H1 (cell line): ENCODE measurements around the gene SLC7A8. TPM values are rescaled to one million over a fixed set of nuclear protein-coding genes. Genes with fewer than 3 reads are reported as not detected.

ENCODE experiments used
- CTCF ChIA-PET: fragments of 300-600 bp; sonication (Branson Sonifier 250); formaldehyde crosslinking; loops from one replicate; lab custom pipeline; 2021; ENCODE audit not compliant: partially characterized antibody; lab: Charles Lee
- POLR2A ChIA-PET: fragments of 300-600 bp; sonication (Branson Sonifier 250); formaldehyde crosslinking; loops from one replicate; lab custom pipeline; 2021; ENCODE audit warnings: inconsistent platforms; ENCODE audit not compliant: partially characterized antibody; lab: Charles Lee
- DNase-seq, 2 experiments: peaks; one replicate each; pipeline versions ENCODE4 v3.0.0 to v3.0.0-alpha.2; 2010 to 2022; ENCODE audit warnings: low spot score in 2 of 2, low read depth in 1 of 2, mixed read lengths in 1 of 2
- FAIRE-seq: peaks from 2 replicates; lab custom pipeline; 2011; peaks lifted over from hg19 to GRCh38; lab: Jason Lieb, UNC
- H2AFZ ChIP-seq: 2 replicates; pipeline ENCODE4 v1.8.1; 2012; ENCODE audit warnings: low read length, inconsistent platforms
- H2AK5ac ChIP-seq: 2 replicates; pipeline ENCODE4 v1.6.1; 2013; ENCODE audit warnings: low read depth, low read length
- H2BK120ac ChIP-seq: replicated peaks from 2 replicates; pipeline ENCODE3; 2013; ENCODE audit warnings: low read depth, low read length, inconsistent platforms
- H2BK12ac ChIP-seq: 2 replicates; pipeline ENCODE4 v1.6.1; 2013; ENCODE audit warnings: low read depth, low read length
- H2BK15ac ChIP-seq: 2 replicates; pipeline ENCODE4 v1.6.1; 2013; ENCODE audit warnings: low read length
- H2BK20ac ChIP-seq: 2 replicates; pipeline ENCODE4 v1.6.1; 2013; ENCODE audit warnings: low read length
- H2BK5ac ChIP-seq: 2 replicates; pipeline ENCODE4 v1.6.1; 2013; ENCODE audit warnings: low read depth, low read length
- H3K14ac ChIP-seq: 2 replicates; pipeline ENCODE4 v1.6.1; 2013; ENCODE audit warnings: inconsistent platforms; ENCODE audit not compliant: insufficient read length
- H3K18ac ChIP-seq: 2 replicates; pipeline ENCODE4 v1.6.1; 2013; ENCODE audit warnings: low read length; ENCODE audit errors: extremely low read depth
- H3K23ac ChIP-seq: 2 replicates; pipeline ENCODE4 v1.6.1; 2013; ENCODE audit warnings: inconsistent platforms; ENCODE audit not compliant: insufficient read length
- H3K23me2 ChIP-seq: 2 replicates; pipeline ENCODE4 v1.6.1; 2013; ENCODE audit warnings: low read depth, low read length
- H3K27ac ChIP-seq: 2 replicates; pipeline ENCODE4 v1.6.1; 2011; ENCODE audit warnings: low read depth, low read length, inconsistent platforms
- H3K27me3 ChIP-seq, 4 experiments: replicated peaks in 1 of 4; 1 replicate in 1 of 4; 2 replicates in 3 of 4; pipeline versions ENCODE4 v1.6.1 to v1.8.1; 2011 to 2013; ENCODE audit warnings: low read length in 3 of 4, mild to moderate bottlenecking in 3 of 4, inconsistent platforms in 2 of 4, mixed read lengths in 2 of 4, moderate library complexity in 1 of 4; ENCODE audit not compliant: control insufficient read depth in 3 of 4, insufficient read depth in 3 of 4; ENCODE audit errors: extremely low read depth in 1 of 4
- H3K36me3 ChIP-seq, 4 experiments: 2 replicates each; pipeline versions ENCODE4 v1.6.1 to v1.8.1; 2011 to 2013; ENCODE audit warnings: mild to moderate bottlenecking in 4 of 4, low read length in 3 of 4, moderate library complexity in 2 of 4, control low read depth in 1 of 4, inconsistent platforms in 1 of 4; ENCODE audit not compliant: insufficient read depth in 4 of 4, control insufficient read depth in 2 of 4
- H3K4ac ChIP-seq: replicated peaks from 2 replicates; pipeline ENCODE3; 2013; ENCODE audit warnings: low read length, low read depth, mixed read lengths, inconsistent platforms; ENCODE audit not compliant: insufficient read length
- H3K4me1 ChIP-seq, 4 experiments: replicated peaks in 1 of 4; 1 replicate in 1 of 4; 2 replicates in 3 of 4; pipeline versions ENCODE4 v1.6.1 to v1.8.1; 2011 to 2013; ENCODE audit warnings: low read length in 3 of 4, inconsistent platforms in 2 of 4, mixed read lengths in 1 of 4; ENCODE audit not compliant: insufficient read depth in 4 of 4, control insufficient read depth in 3 of 4
- H3K4me2 ChIP-seq, 2 experiments: 2 replicates each; pipeline versions ENCODE4 v1.6.1 to v1.8.1; 2011 to 2013; ENCODE audit warnings: low read depth in 2 of 2, low read length in 2 of 2, control low read depth in 1 of 2, inconsistent platforms in 1 of 2, mild to moderate bottlenecking in 1 of 2; ENCODE audit not compliant: insufficient read depth in 1 of 2
- H3K4me3 ChIP-seq, 4 experiments: fragments of 200-600, 300-600 bp in 1 of 4; sonication (generic), shearing (Covaris generic), sonication (Bioruptor Twin) in 1 of 4; 2 replicates each; pipeline versions ENCODE4 v1.5.1 to v1.8.1; 2011 to 2016; ENCODE audit warnings: low read length in 4 of 4, low read depth in 3 of 4, control low read depth in 2 of 4, inconsistent platforms in 2 of 4, mild to moderate bottlenecking in 2 of 4, mixed read lengths in 1 of 4, moderate library complexity in 1 of 4; ENCODE audit not compliant: insufficient read depth in 2 of 4; ENCODE audit errors: extremely low read depth in 1 of 4
- H3K56ac ChIP-seq: replicated peaks from 2 replicates; pipeline ENCODE3; 2013; ENCODE audit warnings: low read depth, mild to moderate bottlenecking, mixed read lengths, low read length, inconsistent platforms; ENCODE audit not compliant: insufficient read length
- H3K79me1 ChIP-seq: 2 replicates; pipeline ENCODE4 v1.6.1; 2013; ENCODE audit warnings: low read depth, low read length, control low read depth
- H3K79me2 ChIP-seq, 2 experiments: 2 replicates each; pipeline versions ENCODE4 v1.6.1 to v1.8.1; 2012 to 2013; ENCODE audit warnings: low read length in 2 of 2, mild to moderate bottlenecking in 2 of 2, inconsistent platforms in 1 of 2; ENCODE audit not compliant: insufficient read depth in 2 of 2, control insufficient read depth in 1 of 2
- H3K9ac ChIP-seq, 4 experiments: replicated peaks in 1 of 4; 1 replicate in 1 of 4; 2 replicates in 3 of 4; pipeline versions ENCODE4 v1.6.1 to v1.8.1; 2011 to 2013; ENCODE audit warnings: low read depth in 3 of 4, low read length in 3 of 4, control low read depth in 2 of 4, mild to moderate bottlenecking in 2 of 4, moderate library complexity in 2 of 4, inconsistent platforms in 1 of 4; ENCODE audit errors: extremely low read depth in 1 of 4
- H3K9me3 ChIP-seq, 2 experiments: 2 replicates each; pipeline versions ENCODE4 v1.6.1 to v1.8.1; 2012 to 2013; ENCODE audit warnings: mild to moderate bottlenecking in 2 of 2, moderate library complexity in 2 of 2, control low read depth in 1 of 2, inconsistent platforms in 1 of 2, low read depth in 1 of 2, low read length in 1 of 2, mixed read lengths in 1 of 2; ENCODE audit not compliant: insufficient read depth in 2 of 2
- H4K20me1 ChIP-seq, 2 experiments: replicated peaks in 1 of 2; 2 replicates each; pipeline versions ENCODE3 to v1.8.1; 2011 to 2013; ENCODE audit warnings: inconsistent platforms in 2 of 2, low read length in 2 of 2, mild to moderate bottlenecking in 1 of 2; ENCODE audit not compliant: insufficient read depth in 2 of 2, control insufficient read depth in 1 of 2
- H4K5ac ChIP-seq: 2 replicates; pipeline ENCODE4 v1.6.1; 2013; ENCODE audit warnings: low read length, low read depth, mixed read lengths, inconsistent platforms; ENCODE audit not compliant: insufficient read length
- H4K8ac ChIP-seq: 2 replicates; pipeline ENCODE4 v1.8.0; 2013; ENCODE audit warnings: mild to moderate bottlenecking, moderate library complexity, low read length, inconsistent platforms; ENCODE audit not compliant: insufficient read depth; ENCODE audit errors: extremely low read depth
- H4K91ac ChIP-seq: replicated peaks from 2 replicates; pipeline ENCODE3; 2013; ENCODE audit warnings: low read length, mixed read lengths, inconsistent platforms; ENCODE audit not compliant: insufficient read length
- SUZ12 ChIP-seq: fragments of 200-600 bp; sonication (generic); IDR thresholded peaks from 2 replicates; pipeline ENCODE4 v1.6.1; 2012; ENCODE audit warnings: mild to moderate bottlenecking, inconsistent platforms, low read length, moderate library complexity, mixed read lengths
- TAF1 ChIP-seq: IDR thresholded peaks from 2 replicates; pipeline ENCODE4 v1.6.1; 2011; ENCODE audit warnings: mild to moderate bottlenecking, low read depth, low read length
- ZNF274 ChIP-seq: IDR thresholded peaks from 2 replicates; pipeline ENCODE4 v1.7.0; 2012; ENCODE audit warnings: low read length, borderline replicate concordance; ENCODE audit errors: extremely low read depth
- WGBS, 2 experiments: shearing (Covaris generic) in 1 of 2; methylation state at CpG; one replicate each; pipeline versions ENCODE4 v1.1.6 to v1.1.7; 2013 to 2015; ENCODE audit warnings: low lambda C conversion rate in 2 of 2, mixed read lengths in 2 of 2, inconsistent platforms in 1 of 2, low coverage in 1 of 2, missing lambda C conversion rate in 1 of 2; ENCODE audit not compliant: insufficient replicate concordance in 2 of 2, insufficient coverage in 1 of 2, insufficient read length in 1 of 2; ENCODE audit errors: extremely low coverage in 1 of 2, missing lambda C conversion rate in 1 of 2; 5-methylcytosine and 5-hydroxymethylcytosine counted together
- polyA plus RNA-seq, 7 experiments: library from polyadenylated mRNA; depleted of rRNA in 3 of 7; stranded (reverse) in 5 of 7; unstranded in 2 of 7; fragments of >200 nt in 5 of 7; fragments of 200-250 nt in 2 of 7; gene quantifications; 1 replicate in 5 of 7; 2 replicates in 1 of 7; 4 replicates in 1 of 7; pipeline versions ENCODE4 v1.2.1 to v1.2.3, GENCODE V29; 2011 to 2013; ENCODE audit warnings: missing spikeins in 2 of 7, mixed read lengths in 2 of 7
- total RNA-seq: library from RNA; stranded (reverse); fragmentation: NEBNext Ultra II Directional; extraction: Animal tissue kit (Norgen Biotek cat#: 25700); gene quantifications from 2 replicates; pipeline ENCODE4 v1.2.1, GENCODE V29; 2021

Gene SLC7A8
- total and polyA plus RNA-seq, 2 of the 8 experiments (the other 6 are each of a cell fraction or from before 2014, with no cell fraction given) = 182 to 204 TPM

GRCh38 chr14:23127861-23128260 is 55.6 kb downstream of the SLC7A8 start:
- Histone ChIP-seq H3K4me2 (no peak overlapping the region), H3K4ac (no peak overlapping the region), H4K20me1 (peaks cover 0 to 2% of the 10 kb centered on the region in 2 experiments), H3K56ac (no peak overlapping the region), H4K91ac (no peak overlapping the region), H3K9ac (no peak overlapping the region), H2BK5ac (no peak overlapping the region), H3K9me3 (no peaks in the 10 kb centered on the region), H3K27me3 (no peaks in the 10 kb centered on the region), H3K79me1 (no peaks in the 10 kb centered on the region), H4K8ac (no peak overlapping the region), H3K23ac (no peak overlapping the region), H3K4me1 (peaks cover 0 to 2% (median 0%) of the 10 kb centered on the region in 4 experiments; a peak in 2 of 7 replicates), H2BK15ac (no peak overlapping the region), H3K27ac (no peak overlapping the region), H4K5ac (no peak overlapping the region), H3K18ac (no peak overlapping the region), H2BK120ac (no peak overlapping the region), H2AK5ac (no peak overlapping the region), H3K23me2 (no peaks in the 10 kb centered on the region), H3K14ac (no peak overlapping the region), H3K79me2 (no peaks in the 10 kb centered on the region), H2BK20ac (no peak overlapping the region), H3K4me3 (no peak overlapping the region), H2AFZ (no peak overlapping the region), H2BK12ac (no peak overlapping the region), H3K36me3 (peaks cover 15 to 52% (median 23%) of the 10 kb centered on the region in 4 experiments)
- WGBS, 2 experiments = 89% methylated on average over 3 of the region's 3 CpGs; no CpG with 5 or more reads in 1 of the 2 experiments
- DNase-seq = no peak
- POLR2A ChIA-PET = interaction anchor here (0.6 to 1.2 kb wide), 2 partner anchors 8 to 14 kb away, joined by 3 read pairs; no protein-coding TSS in a partner anchor
- no peak for TF ChIP-seq SUZ12
- no peak for TF ChIP-seq ZNF274
- no peak for TF ChIP-seq TAF1
- CTCF ChIA-PET = interaction anchor here (1.6 to 11.8 kb wide), 2 partner anchors 59 kb away, joined by 4 to 290 read pairs; partner anchors contain the start of gene SLC7A8
- FAIRE-seq = no peak
